B cell (primary cell): ENCODE measurements around the gene ZNF415. TPM values are rescaled to one million over a fixed set of nuclear protein-coding genes. Genes with fewer than 3 reads are reported as not detected.
"Not testable (repeated sequence)": the region's sequence is repeated elsewhere in the genome, so short reads cannot be mapped to it uniquely, and the experiment has no call there.

Experiments
- ATAC-seq: fragments of 200-7000 bp; cut with Tn5 transposase; one replicate; pipeline ENCODE4 v1.10.0; 2021; ENCODE audit warnings: low read depth, mild to moderate bottlenecking, moderate number of reproducible peaks, moderate library complexity
- CTCF ChIA-PET: fragments of 350-600 bp; sonication (Branson Sonifier 250); formaldehyde crosslinking; loops from one replicate; lab custom pipeline; 2021; ENCODE audit warnings: antibody characterized with exemption, inconsistent platforms; lab: Charles Lee
- POLR2A ChIA-PET: fragments of 350-600 bp; sonication (Branson Sonifier 250); formaldehyde crosslinking; loops from one replicate; lab custom pipeline; 2021; ENCODE audit warnings: antibody characterized with exemption; lab: Charles Lee
- DNase-seq: peaks from one replicate; pipeline ENCODE4 v3.0.0; 2013
- H2AFZ ChIP-seq: 2 replicates; pipeline ENCODE4 v1.6.1; 2012; ENCODE audit warnings: mild to moderate bottlenecking, low read depth, low read length; ENCODE audit not compliant: insufficient read depth, poor library complexity, severe bottlenecking
- H3K27ac ChIP-seq, 2 donors: 1 replicate in 1 of 2; 2 replicates in 1 of 2; pipeline ENCODE4 v1.5.1; 2012 to 2013; ENCODE audit warnings: low read length in 2 of 2, mild to moderate bottlenecking in 2 of 2, moderate library complexity in 1 of 2
- H3K27me3 ChIP-seq, 4 experiments: fragments of 200-600 bp in 1 of 4; sonication (generic) in 1 of 4; replicated peaks in 1 of 4; 1 replicate in 2 of 4; 2 replicates in 2 of 4; pipeline versions ENCODE4 v1.6.1 to v1.7.0; 2013 to 2016; ENCODE audit warnings: low read length in 3 of 4, mild to moderate bottlenecking in 2 of 4, mixed read lengths in 1 of 4, moderate library complexity in 1 of 4; ENCODE audit not compliant: insufficient read depth in 4 of 4, control insufficient read depth in 3 of 4; ENCODE audit errors: control extremely low read depth in 1 of 4
- H3K36me3 ChIP-seq, 2 experiments: replicated peaks in 1 of 2; 1 replicate in 1 of 2; 2 replicates in 1 of 2; pipeline versions ENCODE4 v1.6.1 to v1.7.1; 2013; ENCODE audit warnings: low read length in 1 of 2; ENCODE audit not compliant: insufficient read depth in 2 of 2, control insufficient read depth in 1 of 2; ENCODE audit errors: control extremely low read depth in 1 of 2, extremely low read depth in 1 of 2
- H3K4me1 ChIP-seq, 2 donors: fragments of 200-600 bp in 1 of 2; sonication (generic) in 1 of 2; 1 replicate in 1 of 2; 2 replicates in 1 of 2; pipeline versions ENCODE4 v1.5.1 to v1.6.1; 2013 to 2017; ENCODE audit warnings: low read length in 2 of 2; ENCODE audit not compliant: control insufficient read depth in 2 of 2, insufficient read depth in 2 of 2
- H3K4me2 ChIP-seq: replicated peaks from 2 replicates; pipeline ENCODE3; 2012; ENCODE audit warnings: mild to moderate bottlenecking, low read depth, low read length; ENCODE audit not compliant: poor library complexity, severe bottlenecking
- H3K4me3 ChIP-seq, 5 experiments: fragments of 200-600 bp in 1 of 5; sonication (generic) in 1 of 5; 1 replicate in 3 of 5; 2 replicates in 2 of 5; pipeline versions ENCODE4 v1.5.1 to v1.7.0; 2011 to 2016; ENCODE audit warnings: low read length in 4 of 5, mild to moderate bottlenecking in 4 of 5, low read depth in 2 of 5, control low read depth in 1 of 5, moderate library complexity in 1 of 5; ENCODE audit not compliant: insufficient read depth in 1 of 5; ENCODE audit errors: control extremely low read depth in 1 of 5, extremely low read depth in 1 of 5
- H3K79me2 ChIP-seq: fragments of 200-600 bp; sonication (generic); one replicate; pipeline ENCODE4 v1.6.0; 2016; ENCODE audit warnings: low read length; ENCODE audit not compliant: control insufficient read depth, insufficient read depth
- H3K9ac ChIP-seq: fragments of 200-600 bp; sonication (generic); 2 replicates; pipeline ENCODE4 v1.6.1; 2017; ENCODE audit warnings: mild to moderate bottlenecking, low read length, moderate library complexity
- H3K9me3 ChIP-seq, 3 donors: one replicate each; pipeline versions ENCODE4 v1.6.1 to v1.7.1; 2013; ENCODE audit warnings: low read length in 2 of 3; ENCODE audit not compliant: control insufficient read depth in 2 of 3, insufficient read depth in 1 of 3; ENCODE audit errors: control extremely low read depth in 1 of 3
- H4K20me1 ChIP-seq: 2 replicates; pipeline ENCODE4 v1.6.0; 2012; ENCODE audit warnings: mild to moderate bottlenecking, low read length; ENCODE audit not compliant: insufficient read depth, control insufficient read depth, poor library complexity, severe bottlenecking
- H3K27ac Mint-ChIP-seq: one replicate; pipeline ENCODE4 v1.8.0; 2021; ENCODE audit warnings: mixed read lengths
- H3K27me3 Mint-ChIP-seq: one replicate; pipeline ENCODE4 v1.8.0; 2021; ENCODE audit warnings: mixed read lengths
- H3K4me1 Mint-ChIP-seq: one replicate; pipeline ENCODE4 v1.8.0; 2021; ENCODE audit warnings: mixed read lengths
- H3K4me3 Mint-ChIP-seq: one replicate; pipeline ENCODE4 v1.8.0; 2021; ENCODE audit warnings: mixed read lengths
- H3K9me3 Mint-ChIP-seq: one replicate; pipeline ENCODE4 v1.8.0; 2022; ENCODE audit warnings: mixed read lengths; ENCODE audit not compliant: insufficient read depth
- CTCF ChIP-seq: fragments of 200-600 bp; IDR thresholded peaks from one replicate; pipeline ENCODE4 v1.8.0; 2022; ENCODE audit warnings: antibody characterized with exemption, mild to moderate bottlenecking
- EZH2 ChIP-seq: IDR thresholded peaks from 2 replicates; pipeline ENCODE4 v1.6.1; 2012; ENCODE audit warnings: borderline replicate concordance, low read depth, mild to moderate bottlenecking, moderate library complexity, low read length; ENCODE audit not compliant: insufficient read depth, poor library complexity, severe bottlenecking
- WGBS: methylation state at CpG from one replicate; pipeline ENCODE4 v1.1.5; 2013; ENCODE audit warnings: missing lambda C conversion rate; ENCODE audit not compliant: insufficient coverage; 5-methylcytosine and 5-hydroxymethylcytosine counted together
- intact Hi-C: fragments of 100-400 bp; cut with micrococcal nuclease; formaldehyde crosslinking; loops from one replicate; pipeline ENCODE4 v1.10.0; 2022
- polyA plus RNA-seq: library from polyadenylated mRNA; depleted of rRNA; stranded (reverse); fragments of >200 nt; gene quantifications from 2 replicates; pipeline ENCODE4 v1.2.3, GENCODE V29; 2012
- total RNA-seq, 2 donors: library from RNA; stranded (reverse); fragments of 120-200 nt in 1 of 2; gene quantifications; 1 replicate in 1 of 2; 2 replicates in 1 of 2; pipeline versions ENCODE4 v1.2.3 to v1.2.4, GENCODE V29; 2013 to 2022

ZNF415 gene
- total and polyA plus RNA-seq, 2 donors (not counting 1 experiment from before 2014, with no cell fraction given): 4.2 to 6.7 TPM

GRCh38 chr19:53101518-53101917 lies 31.2 kb downstream of the ZNF415 start:
- Histone ChIP-seq H2AFZ (no peak overlapping the region), H3K79me2 (peaks cover 53% of the 10 kb centered on the region), H3K36me3 (peaks cover 4 to 20% of the 10 kb centered on the region in 2 experiments), H3K9ac (no peak overlapping the region), H3K27ac (no peak overlapping the region), H3K4me3 (no peak overlapping the region), H3K27me3 (no peaks in the 10 kb centered on the region), H3K4me1 (peaks cover 14 to 18% of the 10 kb centered on the region in 2 donors), H4K20me1 (peaks cover 26% of the 10 kb centered on the region), H3K4me2 (peak overlapping the region; percentile 88), H3K9me3 (peaks cover 0 to 4% (median 0%) of the 10 kb centered on the region in 3 donors)
- Mint-ChIP-seq H3K27me3 (no peaks in the 10 kb centered on the region), H3K4me3 (peak overlapping the region; percentile 97), H3K4me1 (peaks cover 43% of the 10 kb centered on the region), H3K27ac (peak overlapping the region; percentile 61), H3K9me3 (no peaks in the 10 kb centered on the region)
- ChIA-PET POLR2A (no interaction called here), CTCF (no interaction called here)
- 20% methylated on average over 1 of the region's 1 CpG for WGBS
- DNase-seq (no peak), ATAC-seq (no peak)
- intact Hi-C loops: loop anchor here (5.0 kb wide), 1 partner anchor 574 kb away; the partner anchor contains the start of gene ZNF808
- TF ChIP-seq EZH2 (no peak), CTCF (no peak)

GRCh38 chr19:53098570-53098969 lies 34.1 kb downstream of the ZNF415 start:
- H3K4me1 Mint-ChIP-seq: peaks cover 40% of the 10 kb centered on the region
- CTCF ChIA-PET, H3K27me3 Mint-ChIP-seq, ATAC-seq, H3K9me3 Mint-ChIP-seq, H3K27ac Mint-ChIP-seq, H3K27ac ChIP-seq, H3K9me3 ChIP-seq, H3K9ac ChIP-seq, POLR2A ChIA-PET, H3K4me2 ChIP-seq, H3K4me3 Mint-ChIP-seq, H3K4me3 ChIP-seq, H2AFZ ChIP-seq, intact Hi-C loops, H3K27me3 ChIP-seq, DNase-seq: not testable (repeated sequence)
- H4K20me1 ChIP-seq: peaks cover 47% of the 10 kb centered on the region
- H3K79me2 ChIP-seq: peaks cover 69% of the 10 kb centered on the region
- peaks cover 14% of the 10 kb centered on the region in 2 donors for H3K4me1 ChIP-seq
- no CpG with 5 or more reads among the region's 14 CpGs for WGBS
- H3K36me3 ChIP-seq: peaks cover 4 to 24% of the 10 kb centered on the region in 2 experiments

GRCh38 chr19:53096982-53097690 lies 35.6 kb downstream of the ZNF415 start:
- H3K27ac ChIP-seq, H3K4me1 ChIP-seq, H3K27me3 Mint-ChIP-seq, H3K4me3 ChIP-seq, H3K9me3 ChIP-seq, H3K9ac ChIP-seq, H3K4me3 Mint-ChIP-seq, POLR2A ChIA-PET, ATAC-seq, H3K9me3 Mint-ChIP-seq, CTCF ChIA-PET, H2AFZ ChIP-seq, intact Hi-C loops, H3K4me2 ChIP-seq, H3K27ac Mint-ChIP-seq, H3K27me3 ChIP-seq, DNase-seq: not testable (repeated sequence)
- H3K4me1 Mint-ChIP-seq: peaks cover 28% of the 10 kb centered on the region
- Histone ChIP-seq H3K36me3 (peaks cover 4 to 24% of the 10 kb centered on the region in 2 experiments), H3K79me2 (peaks cover 70% of the 10 kb centered on the region), H4K20me1 (peaks cover 57% of the 10 kb centered on the region)
- 100% methylated on average over 2 of the region's 10 CpGs for WGBS
